Neural cell (in vitro differentiated cells): Measurements from ENCODE around the gene PLEKHA8.
A peak's percentile ranks its signal among the peaks of the same experiment; 100 is the strongest.

Experiments used
- CTCF ChIP-seq: fragments of 450-650 bp; IDR thresholded peaks from 2 replicates; pipeline ENCODE4 v1.5.1; 2014; ENCODE audit warnings: antibody characterized with exemption, mild to moderate bottlenecking, moderate library complexity; ENCODE audit not compliant: poor library complexity, severe bottlenecking
- EZH2 ChIP-seq: fragments of 200-600, 300-800 bp; shearing (Covaris generic), sonication (generic); IDR thresholded peaks from 2 replicates; pipeline ENCODE4 v1.6.1; 2014; ENCODE audit warnings: antibody characterized with exemption, low read length, borderline replicate concordance, mild to moderate bottlenecking; ENCODE audit not compliant: insufficient read depth, poor library complexity, severe bottlenecking
- POLR2AphosphoS5 ChIP-seq: IDR thresholded peaks from 2 replicates; pipeline ENCODE4 v1.6.1; 2012
- RAD21 ChIP-seq: fragments of 450-650 bp; conservative IDR thresholded peaks from 2 replicates; pipeline ENCODE4 v1.6.1; 2014; ENCODE audit warnings: antibody characterized with exemption, mild to moderate bottlenecking, moderate library complexity

- TF ChIP-seq RAD21 (no peak), POLR2AphosphoS5 (peak; percentile 66), EZH2 (no peak), CTCF (peak; percentile 9)
Measured at GRCh38 chr7:30134611-30135300, 106.5 kb downstream of the PLEKHA8 start, which contains the start of gene MTURN.
